ENCODE data around the gene OR51M1. TPM values are rescaled to one million over a fixed set of nuclear protein-coding genes. Genes with fewer than 3 reads are reported as not detected.
"Not testable (repeated sequence)": the region's sequence is repeated elsewhere in the genome, so short reads cannot be mapped to it uniquely, and the experiment has no call there.

OR51M1 gene
- total RNA-seq, 4 donors from 2014 or later = not detected

- Histone ChIP-seq H3K4me3 (no peak within 1 kb of the TSS), H3K36me3 (no peaks in the 10 kb centered on the region), H3K4me1 (no peaks in the 10 kb centered on the region), H3K27me3 (no peaks in the 10 kb centered on the region), H3K9me3 (no peaks in the 10 kb centered on the region), H3K27ac (no peak within 1 kb of the TSS)
- WGBS, 2 donors = 69 to 72% methylated on average over 6 of the region's 6 CpGs
- no peak for DNase-seq
- intact Hi-C loops (cut with DNase I) = no loop called here
- TF ChIP-seq CTCF (IDR thresholded peaks at IDR 0.05) = no peak
Measured at GRCh38 chr11:5343474-5344335, 39.9 kb upstream of the OR51M1 start, which contains the start of gene OR51B5. Gene OR51B5, minus strand, starts transcription at chr11:5343524. Its CDS starts 0 bp downstream, at chr11:5343524.

GRCh38 chr11:5345831-5346230, 37.8 kb upstream of the OR51M1 start:
- Histone ChIP-seq H3K9me3 (no peaks in the 10 kb centered on the region), H3K27me3 (no peaks in the 10 kb centered on the region), H3K4me1 (no peaks in the 10 kb centered on the region), H3K27ac (no peak overlapping the region), H3K36me3 (no peaks in the 10 kb centered on the region), H3K4me3 (no peak overlapping the region)
- no peak for DNase-seq
- intact Hi-C loops (cut with DNase I) = no loop called here
- 50 to 54% methylated on average over 3 of the region's 3 CpGs for WGBS, 2 donors
- TF ChIP-seq POLR2A (IDR thresholded peaks at IDR 0.05) = no peak
- TF ChIP-seq CTCF (IDR thresholded peaks at IDR 0.05) = no peak

- 27 to 29% methylated on average over 3 of the region's 3 CpGs for WGBS, 2 donors
- Histone ChIP-seq H3K27ac (no peak overlapping the region), H3K4me3 (no peak overlapping the region), H3K4me1 (no peaks in the 10 kb centered on the region), H3K9me3 (no peaks in the 10 kb centered on the region), H3K36me3 (no peaks in the 10 kb centered on the region), H3K27me3 (no peaks in the 10 kb centered on the region)
- intact Hi-C loops (cut with DNase I) = no loop called here
- TF ChIP-seq CTCF (IDR thresholded peaks at IDR 0.05) (no peak), POLR2A (IDR thresholded peaks at IDR 0.05) (no peak)
- DNase-seq = no peak
Measured at GRCh38 chr11:5348551-5349194, 34.9 kb upstream of the OR51M1 start.

GRCh38 chr11:5349550-5349949, 34.1 kb upstream of the OR51M1 start:
- 29 to 30% methylated on average over 1 of the region's 1 CpG for WGBS, 2 donors
- Histone ChIP-seq H3K27ac (no peak overlapping the region), H3K9me3 (no peaks in the 10 kb centered on the region), H3K4me3 (no peak overlapping the region), H3K4me1 (no peaks in the 10 kb centered on the region), H3K27me3 (no peaks in the 10 kb centered on the region), H3K36me3 (no peaks in the 10 kb centered on the region)
- intact Hi-C loops (cut with DNase I) = no loop called here
- TF ChIP-seq POLR2A (IDR thresholded peaks at IDR 0.05) = no peak
- no peak for DNase-seq

GRCh38 chr11:5351208-5351607, 32.4 kb upstream of the OR51M1 start, which contains the start of gene OR51B6:
Gene OR51B6, plus strand, starts transcription at chr11:5351508. Its CDS starts 0 bp downstream, at chr11:5351508.
- intact Hi-C loops (cut with DNase I) = no loop called here
- Histone ChIP-seq H3K27ac (no peak within 1 kb of the TSS), H3K4me1 (no peaks in the 10 kb centered on the region), H3K36me3 (no peaks in the 10 kb centered on the region), H3K9me3 (no peaks in the 10 kb centered on the region), H3K4me3 (no peak within 1 kb of the TSS), H3K27me3 (no peaks in the 10 kb centered on the region)
- 29% methylated on average over 1 of the region's 1 CpG for whole genome bisulfite sequencing, 2 donors
- no peak for DNase-seq
- TF ChIP-seq CTCF (IDR thresholded peaks at IDR 0.05) (no peak), POLR2A (IDR thresholded peaks at IDR 0.05) (no peak)

GRCh38 chr11:5356031-5356430, 27.6 kb upstream of the OR51M1 start:
- H3K36me3 ChIP-seq; H3K9me3 ChIP-seq; H3K27ac ChIP-seq; intact Hi-C loops (cut with DNase I); H3K4me3 ChIP-seq; H3K4me1 ChIP-seq; H3K27me3 ChIP-seq; DNase-seq: not testable (repeated sequence)
- WGBS, 2 donors = 83% methylated on average over 5 of the region's 5 CpGs

Data from esophagus squamous epithelium (tissue), 5 donors.